Cardiac muscle cell (in vitro differentiated cells and primary cell): ENCODE data around the gene FOXO6. TPM values are rescaled to one million over a fixed set of nuclear protein-coding genes. Genes with fewer than 3 reads are reported as not detected.

Experiments
- DNase-seq, 2 donors: peaks; one replicate each; pipeline versions ENCODE4 v3.0.0 to v3.0.0-alpha.2; 2010 to 2017; ENCODE audit warnings: low read depth in 1 of 2, low spot score in 1 of 2
- H3K27ac ChIP-seq: fragments of 200-600 bp; sonication (generic); 2 replicates; pipeline ENCODE4 v1.5.1; 2016
- H3K27me3 ChIP-seq: fragments of 200-600 bp; sonication (generic); 2 replicates; pipeline ENCODE4 v1.6.0; 2016; ENCODE audit warnings: control low read depth
- H3K36me3 ChIP-seq: fragments of 200-600 bp; sonication (generic); 2 replicates; pipeline ENCODE4 v1.5.1; 2016; ENCODE audit warnings: control low read depth
- H3K4me1 ChIP-seq: fragments of 200-600 bp; sonication (generic); 2 replicates; pipeline ENCODE4 v1.8.1; 2017; ENCODE audit warnings: low read depth, mild to moderate bottlenecking, mixed run types
- H3K4me3 ChIP-seq: fragments of 200-600 bp; sonication (generic); 2 replicates; pipeline ENCODE4 v1.5.1; 2016; ENCODE audit warnings: mild to moderate bottlenecking
- H3K9me3 ChIP-seq: fragments of 200-600 bp; sonication (generic); 2 replicates; pipeline ENCODE4 v1.5.1; 2017; ENCODE audit warnings: low read depth, mild to moderate bottlenecking, control low read depth
- CTCF ChIP-seq: IDR thresholded peaks from 2 replicates; pipeline ENCODE4 v1.5.1; 2012; ENCODE audit warnings: low read depth, mild to moderate bottlenecking, low read length
- polyA plus RNA-seq: library from polyadenylated mRNA; unstranded; fragments of >200 nt; fragmentation: Nextera tagmentation; extraction: Ambion mirVana; gene quantifications from 2 replicates; pipeline ENCODE4 v1.2.1, GENCODE V29; 2016
- total RNA-seq: library from RNA; depleted of rRNA; stranded (reverse); fragments of >200 nt; gene quantifications from 2 replicates; pipeline ENCODE4 v1.2.3, GENCODE V29; 2016

The FOXO6 gene
- total and polyA plus RNA-seq, 2 experiments from 2014 or later, result 10.7 to 18.2 TPM

- Histone ChIP-seq H3K4me1 (peaks cover 9% of the 10 kb centered on the region), H3K27ac (no peak overlapping the region), H3K27me3 (peaks cover 67% of the 10 kb centered on the region), H3K36me3 (no peaks in the 10 kb centered on the region), H3K9me3 (no peaks in the 10 kb centered on the region), H3K4me3 (no peak overlapping the region)
- peak; percentile 49 to 65 for DNase-seq
- TF ChIP-seq CTCF, result no peak
Observed at GRCh38 chr1:41381692-41382479, 20.7 kb downstream of the FOXO6 start.

GRCh38 chr1:41382480-41383090 lies 21.4 kb downstream of the FOXO6 start:
- H3K4me1 ChIP-seq, result peaks cover 14% of the 10 kb centered on the region
- H3K36me3 ChIP-seq, result no peaks in the 10 kb centered on the region
- H3K27ac ChIP-seq, result no peak overlapping the region
- H3K9me3 ChIP-seq, result no peaks in the 10 kb centered on the region
- H3K27me3 ChIP-seq, result peaks cover 67% of the 10 kb centered on the region
- H3K4me3 ChIP-seq, result no peak overlapping the region
- TF ChIP-seq CTCF, result no peak
- DNase-seq, result peak; percentile 36 to 59

GRCh38 chr1:41383094-41383852 lies 22.0 kb downstream of the FOXO6 start:
- H3K4me1 ChIP-seq, result peaks cover 19% of the 10 kb centered on the region
- H3K9me3 ChIP-seq, result no peaks in the 10 kb centered on the region
- H3K27me3 ChIP-seq, result peaks cover 67% of the 10 kb centered on the region
- no peak overlapping the region for H3K27ac ChIP-seq
- no peak overlapping the region for H3K4me3 ChIP-seq
- TF ChIP-seq CTCF, result no peak
- peak in 1 of 2 donors; percentile 74 for DNase-seq
- H3K36me3 ChIP-seq, result no peaks in the 10 kb centered on the region

GRCh38 chr1:41384579-41384978 lies 23.3 kb downstream of the FOXO6 start:
- no peak for TF ChIP-seq CTCF
- Histone ChIP-seq H3K27ac (no peak overlapping the region), H3K4me1 (peaks cover 21% of the 10 kb centered on the region), H3K36me3 (no peaks in the 10 kb centered on the region), H3K27me3 (peaks cover 63% of the 10 kb centered on the region), H3K4me3 (no peak overlapping the region), H3K9me3 (no peaks in the 10 kb centered on the region)
- no peak for DNase-seq

- peaks cover 21% of the 10 kb centered on the region for H3K4me1 ChIP-seq
- no peak for DNase-seq
- no peaks in the 10 kb centered on the region for H3K36me3 ChIP-seq
- TF ChIP-seq CTCF, result no peak
- no peak overlapping the region for H3K27ac ChIP-seq
- H3K27me3 ChIP-seq, result peaks cover 52% of the 10 kb centered on the region
- H3K4me3 ChIP-seq, result no peak overlapping the region
- H3K9me3 ChIP-seq, result no peaks in the 10 kb centered on the region
Observed at GRCh38 chr1:41385398-41386195, 24.4 kb downstream of the FOXO6 start.
